Activated CD4-positive, alpha-beta memory T cell treated with anti-CD3 and anti-CD28 coated beads, Interleukin-2, amount 10 ng/mL, durations not matched to agents 7 days and 5 days (primary cell): ENCODE measurements around the gene PPP1R9A. TPM values are rescaled to one million over a fixed set of nuclear protein-coding genes. Genes with fewer than 3 reads are reported as not detected.

ENCODE experiments used
- CTCF ChIA-PET: fragments of 350-600 bp; sonication (Branson Sonifier 250); formaldehyde crosslinking; loops from one replicate; lab custom pipeline; 2021; ENCODE audit warnings: antibody characterized with exemption, inconsistent platforms; lab: Charles Lee
- POLR2A ChIA-PET: fragments of 350-600 bp; sonication (Branson Sonifier 250); formaldehyde crosslinking; loops from one replicate; lab custom pipeline; 2021; ENCODE audit warnings: antibody characterized with exemption; lab: Charles Lee
- DNase-seq: peaks from one replicate; pipeline ENCODE4 v3.0.0-alpha.2; 2020
- H3K27ac Mint-ChIP-seq: one replicate; pipeline ENCODE4 v1.8.0; 2021; ENCODE audit warnings: mild to moderate bottlenecking, mixed read lengths
- H3K27me3 Mint-ChIP-seq: one replicate; pipeline ENCODE4 v1.8.0; 2021; ENCODE audit warnings: mixed read lengths
- H3K36me3 Mint-ChIP-seq: one replicate; pipeline ENCODE4 v1.8.0; 2021; ENCODE audit warnings: low read depth, mixed read lengths
- H3K4me1 Mint-ChIP-seq: one replicate; pipeline ENCODE4 v1.8.0; 2021; ENCODE audit warnings: mixed read lengths
- H3K4me3 Mint-ChIP-seq: one replicate; pipeline ENCODE4 v1.8.0; 2021; ENCODE audit warnings: mild to moderate bottlenecking, mixed read lengths
- H3K9me3 Mint-ChIP-seq: one replicate; pipeline ENCODE4 v1.8.0; 2021; ENCODE audit warnings: mixed read lengths
- total RNA-seq, 2 experiments: library from RNA; stranded (reverse); gene quantifications; one replicate each; pipeline ENCODE4 v1.2.3, GENCODE V29; 2021

PPP1R9A gene
- total RNA-seq, 2 experiments from 2014 or later, result not detected

DNA sequence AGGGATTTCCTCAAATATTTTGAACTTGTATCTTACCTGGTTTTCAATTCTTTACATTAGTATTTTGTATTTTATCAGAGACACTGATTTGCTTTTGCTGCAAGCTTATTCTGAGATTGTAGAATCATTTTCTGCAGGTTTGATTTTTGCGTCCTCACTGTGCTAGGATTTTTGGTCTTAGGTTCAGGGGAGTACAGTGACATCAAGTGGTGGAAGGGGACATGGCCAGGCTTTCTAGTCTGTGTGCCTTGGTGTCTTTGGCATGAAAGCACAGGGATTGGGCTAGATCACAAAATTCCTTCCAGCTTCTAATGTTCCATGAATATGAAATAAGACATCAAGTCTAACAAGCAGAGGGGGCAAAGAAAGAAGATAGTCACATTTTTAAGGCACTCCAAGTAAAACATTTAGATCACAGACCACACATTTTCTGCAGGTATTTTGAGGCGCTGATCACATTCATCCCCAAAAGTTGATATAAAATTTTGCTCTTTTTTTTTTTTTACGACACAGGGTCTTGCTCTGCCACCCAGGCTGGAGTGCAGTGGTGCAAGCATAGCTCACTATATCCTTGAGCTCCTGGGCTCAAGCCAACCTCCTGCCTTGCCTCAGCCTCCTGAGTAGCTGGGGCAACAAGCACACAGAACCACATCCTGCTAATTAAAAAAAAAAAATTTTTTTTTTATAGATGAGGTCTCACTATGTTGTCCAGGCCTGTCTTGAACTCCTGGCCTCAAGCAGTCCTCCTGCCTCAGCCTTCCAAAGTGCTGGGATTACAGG, 292.6 kb downstream of the PPP1R9A start:
- no peak for DNase-seq
- CTCF ChIA-PET, result interaction anchor here (0.8 kb wide), 1 partner anchor 277 kb away, joined by 3 read pairs; no protein-coding TSS in a partner anchor
- Mint-ChIP-seq H3K4me1 (no peaks in the 10 kb centered on the region), H3K36me3 (no peaks in the 10 kb centered on the region), H3K27ac (no peak overlapping the region), H3K27me3 (no peaks in the 10 kb centered on the region), H3K4me3 (no peak overlapping the region), H3K9me3 (no peaks in the 10 kb centered on the region)
- POLR2A ChIA-PET, result no interaction called here

GRCh38 chr7:95200741-95201140, 293.3 kb downstream of the PPP1R9A start:
- Mint-ChIP-seq H3K4me3 (no peak overlapping the region), H3K36me3 (no peaks in the 10 kb centered on the region), H3K9me3 (no peaks in the 10 kb centered on the region), H3K27ac (no peak overlapping the region), H3K4me1 (no peaks in the 10 kb centered on the region), H3K27me3 (no peaks in the 10 kb centered on the region)
- no peak for DNase-seq
- ChIA-PET CTCF (no interaction called here), POLR2A (no interaction called here)

DNA sequence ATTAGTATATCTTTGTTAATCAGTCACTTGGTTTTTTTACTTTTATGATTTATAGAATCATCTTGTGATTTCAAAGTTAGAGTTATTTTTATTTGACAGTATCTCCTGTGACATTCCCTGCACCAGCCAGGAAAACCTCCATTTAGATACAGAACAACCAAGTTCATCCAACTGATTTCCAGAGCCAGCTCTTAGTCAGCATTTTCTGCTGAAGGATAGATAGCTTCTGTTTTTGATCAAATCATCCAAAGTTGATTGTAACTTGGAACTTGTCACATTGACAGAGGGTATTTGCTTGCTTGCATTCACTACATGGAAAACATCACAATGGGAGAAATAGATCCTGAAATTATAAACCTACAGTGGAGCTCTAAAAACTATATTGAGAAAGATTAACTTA, 294.3 kb downstream of the PPP1R9A start:
- Mint-ChIP-seq H3K4me3 (no peak overlapping the region), H3K4me1 (no peaks in the 10 kb centered on the region), H3K36me3 (no peaks in the 10 kb centered on the region), H3K27me3 (no peaks in the 10 kb centered on the region), H3K9me3 (no peaks in the 10 kb centered on the region), H3K27ac (no peak overlapping the region)
- ChIA-PET POLR2A (no interaction called here), CTCF (no interaction called here)
- no peak for DNase-seq

GRCh38 chr7:95204618-95205017, 297.2 kb downstream of the PPP1R9A start:
- no peaks in the 10 kb centered on the region for H3K27me3 Mint-ChIP-seq
- H3K9me3 Mint-ChIP-seq, result no peaks in the 10 kb centered on the region
- no peak for DNase-seq
- no peak overlapping the region for H3K27ac Mint-ChIP-seq
- H3K4me1 Mint-ChIP-seq, result no peaks in the 10 kb centered on the region
- H3K4me3 Mint-ChIP-seq, result no peak overlapping the region
- POLR2A ChIA-PET, result no interaction called here
- H3K36me3 Mint-ChIP-seq, result no peaks in the 10 kb centered on the region
- CTCF ChIA-PET, result no interaction called here

DNA sequence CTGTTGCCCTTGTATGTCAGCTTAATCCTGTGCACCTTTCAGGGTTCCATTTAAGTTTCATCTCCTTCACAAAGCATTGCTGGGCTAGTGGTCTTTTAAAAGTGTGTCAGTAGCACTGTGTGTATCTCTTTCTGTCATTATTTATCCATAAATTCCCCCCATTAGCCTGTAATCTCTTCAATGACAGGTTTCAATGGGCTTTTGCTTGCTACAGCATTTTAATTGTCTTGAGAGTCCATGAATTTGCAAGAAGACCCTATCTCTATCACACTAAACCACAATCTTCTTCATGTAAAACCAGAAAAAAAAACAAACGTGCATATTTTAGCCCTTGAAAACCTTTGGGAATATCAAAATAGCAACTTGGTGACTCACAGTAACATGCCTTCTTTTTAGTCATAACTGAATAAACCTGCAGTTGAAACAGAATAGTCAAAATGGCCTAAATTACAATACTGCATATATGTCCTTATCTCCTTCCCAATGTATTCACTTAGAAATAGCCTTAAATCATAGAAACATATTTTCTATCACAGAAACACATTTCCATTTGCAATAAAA, 298.4 kb downstream of the PPP1R9A start:
- ChIA-PET POLR2A (no interaction called here), CTCF (no interaction called here)
- no peaks in the 10 kb centered on the region for H3K9me3 Mint-ChIP-seq
- DNase-seq, result no peak
- H3K4me1 Mint-ChIP-seq, result no peaks in the 10 kb centered on the region
- H3K27ac Mint-ChIP-seq, result no peak overlapping the region
- no peaks in the 10 kb centered on the region for H3K27me3 Mint-ChIP-seq
- H3K36me3 Mint-ChIP-seq, result no peaks in the 10 kb centered on the region
- H3K4me3 Mint-ChIP-seq, result no peak overlapping the region

DNA sequence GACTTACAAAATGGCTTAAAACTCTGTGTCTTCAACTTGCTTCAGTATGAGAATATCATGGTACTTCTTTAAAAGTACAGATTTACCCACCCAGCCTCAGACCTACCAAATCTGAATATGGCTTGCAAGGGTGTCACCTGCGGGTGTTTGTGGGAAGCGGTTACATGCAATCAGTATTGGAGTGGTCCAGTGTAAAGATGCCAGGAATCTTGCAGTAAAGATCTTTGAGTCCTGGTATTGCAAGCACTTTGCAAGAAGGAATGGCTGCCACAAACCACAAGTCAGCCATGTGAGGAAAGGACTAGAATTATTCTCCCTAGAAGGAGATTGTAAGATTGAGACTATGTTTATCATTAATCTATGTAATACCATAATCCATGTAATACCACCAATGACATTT, 301.9 kb downstream of the PPP1R9A start:
- no peak overlapping the region for H3K4me3 Mint-ChIP-seq
- POLR2A ChIA-PET, result no interaction called here
- H3K9me3 Mint-ChIP-seq, result no peaks in the 10 kb centered on the region
- no peaks in the 10 kb centered on the region for H3K36me3 Mint-ChIP-seq
- CTCF ChIA-PET, result no interaction called here
- no peaks in the 10 kb centered on the region for H3K4me1 Mint-ChIP-seq
- no peak overlapping the region for H3K27ac Mint-ChIP-seq
- H3K27me3 Mint-ChIP-seq, result no peaks in the 10 kb centered on the region
- no peak for DNase-seq

GRCh38 chr7:95209788-95210187, 302.4 kb downstream of the PPP1R9A start:
- Mint-ChIP-seq H3K4me1 (no peaks in the 10 kb centered on the region), H3K9me3 (no peaks in the 10 kb centered on the region), H3K36me3 (no peaks in the 10 kb centered on the region), H3K27ac (no peak overlapping the region), H3K27me3 (no peaks in the 10 kb centered on the region), H3K4me3 (no peak overlapping the region)
- POLR2A ChIA-PET, result no interaction called here
- no peak for DNase-seq
- CTCF ChIA-PET, result no interaction called here

GRCh38 chr7:95213148-95213547, 305.8 kb downstream of the PPP1R9A start:
- ChIA-PET CTCF (no interaction called here), POLR2A (no interaction called here)
- Mint-ChIP-seq H3K27ac (no peak overlapping the region), H3K27me3 (no peaks in the 10 kb centered on the region), H3K4me1 (no peaks in the 10 kb centered on the region), H3K36me3 (no peaks in the 10 kb centered on the region), H3K9me3 (no peaks in the 10 kb centered on the region), H3K4me3 (no peak overlapping the region)
- DNase-seq, result no peak

DNA sequence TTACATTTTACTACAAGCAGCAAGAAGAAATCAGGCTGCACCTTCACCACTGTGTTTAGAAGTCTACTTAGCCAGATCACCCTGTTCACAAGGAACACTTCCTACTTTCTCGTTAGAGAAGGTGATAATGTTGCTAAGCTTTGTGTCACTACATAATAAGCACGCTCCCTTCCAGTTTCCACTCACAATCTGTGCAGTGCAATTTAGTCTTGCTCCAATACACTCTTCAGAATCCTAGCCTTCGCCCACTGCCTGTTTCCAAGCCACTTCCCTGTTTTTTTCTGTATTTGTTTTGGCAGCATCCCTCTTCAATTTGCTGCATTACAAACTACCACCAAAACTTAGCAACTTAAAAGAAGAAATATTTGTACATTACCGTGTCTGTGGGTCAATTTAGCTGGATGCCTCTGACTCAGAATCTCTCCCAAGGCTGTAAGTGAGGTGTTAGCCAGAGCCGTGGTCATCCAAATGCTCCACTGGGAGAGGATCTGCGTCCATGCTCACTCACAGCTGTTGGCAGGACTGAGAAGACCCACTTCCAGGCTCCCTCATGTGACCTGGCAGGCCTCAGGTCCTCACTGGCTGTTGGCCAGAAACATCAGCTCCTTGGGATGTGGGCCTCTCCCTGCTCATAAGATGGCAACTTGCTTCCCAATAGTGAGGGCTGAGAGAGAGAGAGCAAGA, 306.6 kb downstream of the PPP1R9A start:
- CTCF ChIA-PET, result no interaction called here
- POLR2A ChIA-PET, result no interaction called here
- Mint-ChIP-seq H3K36me3 (no peaks in the 10 kb centered on the region), H3K27ac (no peak overlapping the region), H3K27me3 (no peaks in the 10 kb centered on the region), H3K4me3 (no peak overlapping the region), H3K9me3 (no peaks in the 10 kb centered on the region), H3K4me1 (no peaks in the 10 kb centered on the region)
- DNase-seq, result no peak

DNA sequence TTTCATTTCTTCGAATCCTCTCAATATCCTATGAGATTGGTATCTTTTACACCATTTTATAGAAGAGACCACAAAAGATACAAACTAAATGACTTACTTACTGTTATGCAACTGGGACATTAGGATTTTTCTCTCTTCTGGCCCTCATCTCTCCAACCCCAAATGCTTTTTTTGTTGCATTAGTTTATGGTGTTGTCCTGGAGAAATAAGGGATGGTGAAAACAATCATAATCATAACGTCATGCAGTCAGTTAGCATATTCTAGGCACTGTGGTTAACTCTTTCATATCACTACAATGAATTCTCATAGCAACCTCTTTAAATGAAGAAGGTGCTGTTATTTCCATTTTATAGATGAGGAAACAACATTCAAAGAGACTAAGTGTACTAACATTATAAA, 312.3 kb downstream of the PPP1R9A start:
- DNase-seq, result no peak
- Mint-ChIP-seq H3K4me3 (no peak overlapping the region), H3K9me3 (no peaks in the 10 kb centered on the region), H3K4me1 (no peaks in the 10 kb centered on the region), H3K36me3 (no peaks in the 10 kb centered on the region), H3K27ac (no peak overlapping the region), H3K27me3 (no peaks in the 10 kb centered on the region)
- ChIA-PET POLR2A (no interaction called here), CTCF (no interaction called here)

DNA sequence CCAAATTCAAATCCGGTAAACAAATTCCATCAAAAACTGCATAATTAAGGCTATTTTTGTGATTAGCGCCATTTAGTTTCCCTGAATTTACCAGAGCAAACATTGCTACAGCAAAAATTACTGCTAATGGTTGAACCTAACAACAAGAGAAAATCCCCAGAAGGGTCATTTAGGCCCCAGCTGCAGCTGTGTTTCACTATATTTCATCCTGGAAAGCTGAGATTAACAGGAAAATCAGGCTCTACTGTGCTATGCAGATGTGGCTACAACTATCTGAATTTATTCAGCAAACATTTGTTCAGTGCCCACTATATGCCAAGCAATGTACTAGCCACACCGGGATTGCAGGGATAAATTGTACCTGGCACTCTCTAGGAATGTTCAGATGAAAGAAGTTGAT, 312.9 kb downstream of the PPP1R9A start:
- ChIA-PET CTCF (no interaction called here), POLR2A (no interaction called here)
- Mint-ChIP-seq H3K4me1 (no peaks in the 10 kb centered on the region), H3K27ac (no peak overlapping the region), H3K27me3 (no peaks in the 10 kb centered on the region), H3K4me3 (no peak overlapping the region), H3K9me3 (no peaks in the 10 kb centered on the region), H3K36me3 (no peaks in the 10 kb centered on the region)
- no peak for DNase-seq

DNA sequence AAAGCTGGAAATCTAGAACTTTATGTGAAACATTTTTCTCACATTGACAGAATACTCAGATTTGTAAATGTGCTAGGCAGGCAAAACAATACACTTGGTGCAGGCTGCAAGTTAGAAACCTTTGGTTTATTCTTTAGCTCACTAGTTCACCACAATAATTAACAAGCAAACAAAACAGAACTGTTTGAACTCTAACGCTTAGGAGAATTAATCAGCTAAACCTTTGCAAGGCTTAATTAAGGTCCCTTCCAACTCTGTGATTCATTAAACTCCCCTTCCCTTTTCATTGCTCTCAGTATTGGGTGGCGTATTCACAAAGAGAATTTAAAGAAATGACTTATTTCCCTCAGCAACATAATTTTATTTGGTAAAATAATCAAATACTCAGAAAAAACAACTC, 317.9 kb downstream of the PPP1R9A start:
- Mint-ChIP-seq H3K27me3 (no peaks in the 10 kb centered on the region), H3K4me3 (no peak overlapping the region), H3K27ac (no peak overlapping the region), H3K4me1 (no peaks in the 10 kb centered on the region), H3K36me3 (no peaks in the 10 kb centered on the region), H3K9me3 (no peaks in the 10 kb centered on the region)
- no peak for DNase-seq
- CTCF ChIA-PET, result no interaction called here
- POLR2A ChIA-PET, result no interaction called here

DNA sequence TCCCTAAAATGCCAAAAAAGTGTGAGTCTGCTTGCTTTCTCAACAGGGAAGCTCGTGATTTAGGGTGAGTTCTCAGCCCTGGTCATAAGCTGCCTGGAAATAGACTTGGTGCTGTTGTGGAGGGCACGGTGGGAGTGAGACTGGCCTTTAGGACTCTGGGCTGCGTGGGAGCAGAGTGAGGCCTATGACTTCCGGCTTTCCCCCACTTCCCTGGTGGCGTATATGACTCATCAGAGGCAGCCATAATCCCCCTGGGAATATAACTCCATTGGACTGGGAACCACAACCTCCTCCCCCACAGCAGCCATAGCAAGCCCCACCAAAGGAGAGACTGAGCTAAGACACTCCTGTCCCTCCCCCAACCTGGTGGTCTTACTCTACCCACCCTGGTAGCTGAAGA, 321.9 kb downstream of the PPP1R9A start:
- no peaks in the 10 kb centered on the region for H3K9me3 Mint-ChIP-seq
- H3K4me3 Mint-ChIP-seq, result no peak overlapping the region
- no peak for DNase-seq
- no peaks in the 10 kb centered on the region for H3K27me3 Mint-ChIP-seq
- H3K36me3 Mint-ChIP-seq, result no peaks in the 10 kb centered on the region
- ChIA-PET POLR2A (no interaction called here), CTCF (no interaction called here)
- no peak overlapping the region for H3K27ac Mint-ChIP-seq
- H3K4me1 Mint-ChIP-seq, result no peaks in the 10 kb centered on the region
